NCI-H510A (cell line): ENCODE results near the gene CNIH3.
"Not testable (repeated sequence)": the region's sequence is repeated elsewhere in the genome, so short reads cannot be mapped to it uniquely, and the experiment has no call there.

Experiments used
- DNase-seq: peaks from one replicate; lab custom pipeline; 2025; lab: John Stamatoyannopoulos, UW

Gene CNIH3

DNA sequence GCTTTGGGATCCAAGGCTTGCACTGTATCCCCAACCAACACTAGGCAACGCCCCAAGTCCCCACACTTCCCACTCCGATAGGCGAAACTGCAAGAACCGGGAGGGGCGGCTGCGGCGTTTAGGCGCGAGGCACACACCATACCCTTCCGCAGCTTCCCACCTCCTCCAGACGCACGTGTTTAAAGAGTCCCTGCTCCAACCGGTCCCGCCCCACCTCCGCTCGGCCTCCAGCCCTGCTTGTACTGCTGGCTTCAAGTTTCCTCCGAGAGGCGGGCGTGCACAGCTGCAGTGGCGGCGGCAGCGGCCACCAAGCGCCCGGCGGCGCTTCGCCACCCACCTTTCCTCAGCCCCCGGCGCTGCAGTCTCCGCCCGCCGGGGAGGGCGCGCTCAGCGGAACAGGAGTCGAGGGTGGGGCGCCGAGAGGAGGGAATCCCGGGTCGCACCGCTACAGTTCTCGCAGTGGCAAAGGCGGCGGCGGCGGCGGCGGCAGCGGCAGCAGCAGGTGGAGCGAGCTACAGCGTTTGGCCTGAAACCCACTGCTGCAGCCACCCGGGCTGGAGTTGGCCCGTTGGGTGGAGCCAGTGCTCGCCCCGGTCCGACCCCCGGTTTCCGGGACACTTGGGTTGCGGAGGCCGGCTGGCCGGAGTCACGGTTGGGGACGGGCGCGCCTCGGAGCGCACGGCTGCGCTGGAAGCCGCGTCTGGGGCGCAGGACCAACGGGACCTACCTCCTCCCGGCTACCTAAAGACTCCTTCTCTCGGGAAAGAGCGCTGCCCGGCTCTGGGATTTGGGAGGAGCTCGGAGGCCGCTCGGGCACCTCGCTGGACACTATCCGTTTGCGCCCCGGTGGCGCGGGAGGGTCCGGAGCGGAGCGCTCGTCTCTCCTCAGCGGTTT is at the start of gene CNIH3:
CNIH3 (plus strand) TSS at position 457 of the 895 bp plus-strand sequence. CDS start 858 bp downstream, outside the sequence.
- DNase-seq = peak; percentile 87

DNA sequence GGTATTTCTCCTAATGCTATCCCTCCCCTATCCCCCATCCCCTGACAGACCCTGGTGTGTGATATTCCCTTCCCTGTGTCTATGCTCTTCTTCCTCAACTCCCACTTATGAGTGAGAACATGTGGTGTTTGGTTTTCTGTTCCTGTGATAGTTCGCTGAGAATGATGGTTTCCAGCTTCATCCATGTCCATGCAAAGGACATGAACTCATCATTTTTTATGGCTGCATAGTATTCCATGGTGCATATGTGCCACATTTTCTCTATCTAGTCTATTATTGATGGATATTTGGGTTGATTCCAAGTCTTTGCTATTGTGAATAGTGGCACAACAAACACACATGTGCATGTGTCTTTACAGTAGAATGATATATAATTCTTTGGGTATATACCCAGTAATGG is 49.6 kb upstream of the CNIH3 start:
- not testable (repeated sequence) for DNase-seq

DNA sequence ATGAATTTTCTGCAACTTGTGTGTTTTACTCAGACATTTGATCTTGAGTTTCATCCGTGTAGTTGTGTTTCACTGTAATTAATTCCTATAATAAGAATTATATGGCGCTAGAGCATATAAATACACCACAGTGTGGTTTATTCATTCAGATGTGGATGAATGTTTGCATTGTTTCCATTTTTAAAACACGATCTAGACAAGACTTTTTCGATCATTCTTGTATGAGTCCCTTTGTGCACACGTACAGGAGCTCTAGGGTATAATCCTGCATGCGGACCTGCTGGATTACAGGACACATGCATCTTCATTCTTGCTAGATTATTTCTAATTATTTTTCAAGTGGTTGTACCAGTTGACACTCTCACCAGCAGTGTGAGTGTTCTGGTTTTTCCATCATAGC is 46.8 kb upstream of the CNIH3 start:
- no peak for DNase-seq

DNA sequence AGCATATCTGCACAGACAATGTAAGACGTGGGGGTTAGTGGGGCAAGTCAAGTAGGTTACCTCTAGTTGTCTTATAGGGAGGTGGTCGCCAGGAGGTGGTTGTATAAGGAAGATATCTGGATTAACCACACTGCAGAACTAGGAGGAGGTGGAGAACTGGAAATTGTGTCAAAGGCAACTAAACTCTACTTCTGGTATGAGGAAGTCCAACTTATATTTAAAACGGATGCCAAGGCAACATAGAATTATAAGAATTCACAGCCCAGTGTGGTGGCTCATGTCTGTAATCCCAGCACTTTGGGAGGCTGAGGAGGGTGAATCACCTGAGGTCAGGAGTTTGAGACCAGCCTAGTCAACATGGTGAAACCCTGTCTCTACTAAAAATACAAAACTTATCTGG is 44.1 kb upstream of the CNIH3 start:
- DNase-seq = not testable (repeated sequence)

DNA sequence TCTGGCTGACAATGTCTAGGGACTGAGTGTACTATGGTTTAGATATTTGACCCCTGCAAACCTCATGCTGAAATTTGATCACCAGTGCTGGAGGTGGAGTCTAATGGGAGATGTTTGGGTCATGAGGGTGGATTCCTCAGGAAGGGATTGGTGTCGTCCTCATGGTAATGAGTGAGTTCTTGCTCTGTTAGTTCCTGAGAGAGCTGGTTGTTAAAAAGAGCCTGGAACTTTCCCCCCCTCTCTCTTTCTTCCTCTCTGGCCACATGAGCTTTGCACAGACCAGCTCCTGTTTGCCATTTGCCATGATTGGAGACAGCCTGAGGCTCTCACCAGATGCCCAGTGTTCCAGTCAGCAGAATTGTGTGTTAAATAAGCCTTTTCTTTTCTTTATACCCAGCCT is 36.6 kb upstream of the CNIH3 start:
- no peak for DNase-seq

DNA sequence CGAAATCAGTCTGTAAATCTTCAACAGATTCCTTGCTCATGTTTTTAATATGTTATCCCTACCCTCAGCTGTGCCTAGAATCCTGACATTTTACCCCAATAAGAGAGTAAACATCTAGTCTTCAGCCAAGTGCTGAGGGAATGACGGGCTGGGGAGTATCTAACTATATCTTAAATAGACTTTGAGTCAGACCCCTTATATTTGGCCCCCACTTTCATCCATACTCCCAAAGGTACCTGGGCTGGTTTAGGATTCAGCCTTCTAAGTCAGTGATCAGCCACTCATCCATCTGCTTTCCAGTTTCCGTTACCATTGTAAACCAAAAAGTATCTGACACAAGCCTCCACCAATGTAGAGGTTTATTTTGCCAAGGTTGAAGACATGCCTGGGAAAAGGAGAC is 36.1 kb upstream of the CNIH3 start:
- no peak for DNase-seq

DNA sequence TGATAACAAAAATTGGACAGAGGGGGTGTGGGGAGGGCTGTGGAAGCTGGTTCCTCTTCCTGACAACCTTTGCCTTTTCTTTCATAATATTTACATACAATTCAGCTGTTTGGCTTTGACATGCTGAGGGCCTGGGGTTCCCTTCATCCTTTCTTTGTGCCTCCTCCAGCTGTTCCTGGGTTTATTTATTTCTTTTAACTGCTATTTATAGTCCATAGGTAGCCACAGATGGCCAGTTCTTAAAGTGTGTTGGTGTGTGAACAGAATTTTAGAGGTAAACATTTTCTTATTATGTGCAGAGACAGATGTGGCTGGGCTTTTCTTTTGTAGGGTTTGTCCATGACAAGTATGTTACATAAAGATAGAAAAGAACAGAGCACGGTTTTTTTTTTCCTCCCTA is 34.1 kb upstream of the CNIH3 start:
- no peak for DNase-seq

DNA sequence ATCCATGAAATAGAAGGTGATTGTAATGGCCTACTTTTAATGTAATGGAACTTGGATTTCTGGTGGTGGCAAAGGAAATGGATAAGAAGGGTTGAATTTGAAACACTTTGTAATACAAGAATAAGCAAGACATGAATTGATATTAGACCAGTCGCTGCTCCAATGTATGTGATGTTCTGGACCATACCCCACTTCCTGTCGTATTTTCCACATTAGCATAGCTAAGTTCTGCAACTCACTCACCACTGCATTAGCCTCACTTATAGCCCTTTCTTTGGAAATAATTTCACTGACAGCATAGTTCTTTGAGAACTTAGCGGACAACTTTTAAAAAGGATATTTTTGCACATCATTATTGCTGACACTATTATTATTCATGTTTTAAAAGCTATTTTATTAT is 32.3 kb upstream of the CNIH3 start:
- no peak for DNase-seq

DNA sequence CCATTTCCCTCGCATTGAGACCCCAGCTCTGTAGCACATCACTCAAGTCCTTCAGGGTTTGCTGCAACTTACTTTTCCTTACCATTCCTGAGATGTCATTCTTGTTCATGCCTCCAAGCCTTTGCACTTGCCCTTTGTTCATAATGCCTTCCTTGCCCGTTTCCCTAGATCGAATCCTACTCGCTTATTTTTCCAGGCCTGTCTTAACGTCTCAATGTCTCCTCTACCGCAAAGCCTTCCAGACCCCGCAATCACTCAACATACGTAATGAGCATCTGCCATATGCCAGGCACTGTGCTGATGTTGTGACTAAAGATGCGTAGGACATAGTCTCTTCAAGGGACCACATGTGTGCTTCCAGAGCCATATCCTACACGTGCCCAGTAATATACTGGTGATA is 31.1 kb upstream of the CNIH3 start:
- no peak for DNase-seq

DNA sequence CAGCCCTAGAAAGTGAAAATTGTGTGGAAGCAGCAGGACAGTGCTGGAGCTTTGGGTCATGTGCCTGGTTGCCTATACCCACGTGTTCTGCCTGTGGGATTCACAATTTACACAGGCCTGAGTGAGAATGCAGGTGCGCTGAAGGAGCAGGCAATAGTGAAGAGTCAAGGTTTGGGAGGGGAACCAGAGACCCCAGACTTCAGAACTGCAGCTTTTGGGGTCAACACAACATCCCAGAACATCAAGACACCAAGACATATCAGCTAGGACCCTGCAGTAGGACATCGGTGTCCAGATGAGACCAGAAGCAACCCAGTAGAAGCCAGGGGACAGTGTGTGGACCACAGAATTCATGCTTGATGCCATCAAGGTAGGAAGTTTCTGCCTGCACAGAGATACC is 29.1 kb upstream of the CNIH3 start:
- DNase-seq = no peak

DNA sequence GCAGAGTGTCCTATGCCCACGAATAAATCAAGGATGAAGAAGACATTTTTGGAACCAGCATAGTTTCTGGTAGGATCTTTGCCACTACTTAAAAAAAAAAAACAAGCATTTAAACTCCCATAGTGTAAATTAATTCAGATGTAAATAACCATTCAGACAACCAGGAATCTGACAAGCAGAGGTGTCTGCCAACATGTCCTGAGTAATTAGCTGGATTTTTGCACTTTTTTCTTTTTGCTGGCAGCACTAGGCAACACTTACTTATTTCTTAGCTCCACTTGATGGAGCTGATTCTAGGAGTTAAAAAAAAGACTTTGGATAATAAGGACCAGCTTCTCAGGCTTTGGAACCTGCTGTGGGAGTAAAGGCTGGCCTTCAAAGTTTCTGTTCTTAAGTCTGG is 27.6 kb upstream of the CNIH3 start:
- no peak for DNase-seq

DNA sequence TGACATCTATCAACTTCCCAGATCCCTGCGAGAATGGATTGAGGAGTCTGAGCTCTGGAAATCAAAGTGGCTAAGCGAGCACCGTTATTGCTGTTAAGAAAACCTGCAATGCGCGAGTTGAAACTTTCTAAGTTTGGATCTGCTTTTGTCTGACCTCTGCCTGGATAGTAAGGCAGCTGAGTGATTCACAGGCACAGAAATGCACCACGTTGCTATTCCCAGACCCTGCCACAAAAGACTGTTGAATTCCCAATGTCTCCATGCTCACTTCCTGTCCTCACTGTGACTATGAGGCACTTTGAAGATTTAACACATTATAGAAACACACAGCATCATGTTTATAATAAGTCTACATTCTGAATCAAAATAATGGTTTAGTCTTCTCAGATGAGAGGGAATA is 27.1 kb upstream of the CNIH3 start:
- DNase-seq = no peak

DNA sequence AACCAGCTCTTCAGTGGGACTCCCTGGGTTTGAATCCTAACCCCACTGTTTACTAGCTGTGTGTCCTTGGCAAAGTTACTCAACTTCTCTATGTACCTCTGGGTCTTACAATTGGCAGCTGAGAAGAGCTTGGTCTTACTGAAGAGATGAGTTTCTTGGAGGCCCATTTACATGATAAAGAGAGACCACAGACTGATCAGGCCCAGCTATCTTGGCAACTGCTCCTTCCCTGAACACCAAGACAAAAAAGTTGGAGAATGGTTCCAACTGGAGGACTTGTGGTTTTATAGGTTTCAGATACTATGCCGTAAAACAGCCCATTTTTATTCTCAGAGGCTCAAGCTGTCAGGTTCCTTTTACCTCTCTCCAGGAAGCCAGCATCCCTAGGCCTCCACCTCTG is 24.8 kb upstream of the CNIH3 start:
- no peak for DNase-seq

DNA sequence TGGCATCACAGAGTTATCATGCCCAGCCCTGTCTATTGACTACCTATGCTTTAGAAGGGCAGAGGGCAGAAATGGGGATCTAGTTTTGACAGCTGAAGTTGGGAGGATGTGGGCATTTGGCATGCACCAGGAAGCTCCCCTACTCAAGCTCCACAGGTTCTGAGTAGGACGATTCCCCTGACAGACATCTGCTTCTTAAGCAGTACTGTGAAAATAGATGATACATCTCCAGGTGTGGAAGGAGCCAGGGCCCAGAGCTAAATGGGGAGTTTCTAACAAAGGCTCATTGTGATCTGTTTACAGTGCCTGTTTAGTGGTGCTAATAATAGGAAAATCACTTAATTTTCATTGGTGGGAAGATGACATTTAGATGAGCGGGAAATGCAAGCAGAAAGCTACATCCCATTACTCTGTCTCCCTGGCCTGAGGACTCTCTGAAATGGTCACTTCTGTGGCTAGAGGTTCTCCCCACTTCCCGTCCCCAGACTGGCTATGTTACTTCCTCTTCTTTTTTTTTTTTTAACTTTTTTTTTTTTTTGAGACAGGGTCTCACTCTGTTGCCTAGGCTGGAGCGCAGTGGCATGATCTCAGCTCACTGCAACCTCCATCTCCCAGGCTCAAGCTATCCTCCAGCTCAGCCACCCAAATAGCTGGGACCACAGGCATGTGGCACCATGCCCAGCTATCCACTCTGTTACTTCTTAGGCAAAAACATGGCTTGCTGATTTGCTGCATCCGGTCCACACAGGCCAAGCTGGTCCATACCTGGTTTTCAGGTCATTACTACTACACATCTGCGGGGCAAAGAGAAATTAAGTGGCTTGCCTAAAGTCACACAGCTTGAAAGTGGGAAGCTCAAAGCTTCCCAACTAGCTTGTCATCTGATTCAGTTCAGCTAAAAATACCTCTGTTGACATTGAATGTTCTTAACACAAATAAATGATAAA is 23.2 kb upstream of the CNIH3 start:
- no peak for DNase-seq

DNA sequence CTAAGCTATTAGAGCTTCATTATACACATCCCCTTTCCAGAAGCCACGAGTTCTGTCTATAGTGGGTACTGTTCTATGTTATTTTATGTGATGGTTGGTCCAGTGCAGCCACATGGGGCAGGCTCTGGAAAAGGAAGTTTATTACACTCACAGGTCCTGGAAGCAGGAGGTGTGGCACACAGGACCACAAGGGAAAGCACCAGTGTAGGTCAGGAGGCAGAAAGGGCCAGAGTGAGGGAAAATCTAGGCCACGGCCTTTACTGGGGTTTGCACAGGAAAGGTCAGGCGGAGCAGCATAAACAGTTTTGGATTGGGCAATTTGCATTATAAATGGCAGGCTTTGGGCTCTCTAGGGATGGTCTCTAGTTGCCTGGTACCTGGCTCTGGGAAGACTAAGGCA is 21.8 kb upstream of the CNIH3 start:
- no peak for DNase-seq

DNA sequence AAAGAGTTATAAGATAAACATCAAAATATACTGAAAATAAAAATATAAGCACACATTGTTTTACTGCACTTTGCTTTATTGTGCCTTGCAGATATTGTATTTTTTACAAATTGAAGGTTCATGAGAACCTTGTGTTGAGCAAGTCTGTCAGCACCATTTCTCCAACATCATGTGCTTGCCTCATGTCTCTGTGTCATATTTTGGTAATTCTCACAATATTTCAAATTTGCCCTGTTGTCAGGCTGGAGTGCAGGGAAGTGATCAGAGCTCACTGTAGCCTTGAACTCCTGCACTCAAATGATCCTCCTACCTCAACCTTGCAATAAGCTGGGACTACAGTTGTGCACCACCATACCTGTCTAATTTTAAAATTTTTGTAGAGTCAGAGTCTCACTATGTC is 21.3 kb upstream of the CNIH3 start:
- DNase-seq = no peak

DNA sequence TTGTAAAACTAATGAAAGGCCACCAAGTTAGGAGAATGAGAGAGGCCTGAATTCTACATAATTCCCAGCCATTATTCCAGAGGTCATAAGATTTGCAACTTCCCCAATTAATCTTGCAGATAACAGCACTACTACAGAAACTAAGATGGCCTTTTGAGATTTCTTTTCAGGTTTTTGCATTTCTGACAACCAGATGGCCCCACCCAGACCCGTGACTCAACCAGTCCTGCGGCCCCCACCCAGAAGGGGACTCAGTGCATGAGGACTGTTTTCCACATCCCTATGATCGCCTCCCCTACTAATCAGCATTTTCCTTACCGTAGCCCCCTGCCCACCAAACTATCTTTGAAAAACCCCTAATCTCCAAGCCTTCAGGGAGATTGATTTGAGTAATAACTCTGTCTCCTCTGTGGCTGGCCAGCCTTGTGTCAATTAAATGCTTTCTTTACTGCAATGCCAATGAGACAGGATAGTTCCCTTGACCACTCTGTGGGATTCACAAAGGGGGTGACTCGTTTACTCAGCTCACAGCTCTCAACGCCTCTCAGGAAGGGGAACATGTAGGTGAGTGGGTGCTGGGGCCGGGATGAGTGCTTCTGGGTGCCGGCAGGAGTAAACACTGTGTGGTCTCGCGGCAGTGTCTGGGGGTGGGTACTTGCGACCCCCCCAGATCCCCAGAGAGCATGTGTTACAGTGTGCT is 10.5 kb upstream of the CNIH3 start:
- DNase-seq = no peak

DNA sequence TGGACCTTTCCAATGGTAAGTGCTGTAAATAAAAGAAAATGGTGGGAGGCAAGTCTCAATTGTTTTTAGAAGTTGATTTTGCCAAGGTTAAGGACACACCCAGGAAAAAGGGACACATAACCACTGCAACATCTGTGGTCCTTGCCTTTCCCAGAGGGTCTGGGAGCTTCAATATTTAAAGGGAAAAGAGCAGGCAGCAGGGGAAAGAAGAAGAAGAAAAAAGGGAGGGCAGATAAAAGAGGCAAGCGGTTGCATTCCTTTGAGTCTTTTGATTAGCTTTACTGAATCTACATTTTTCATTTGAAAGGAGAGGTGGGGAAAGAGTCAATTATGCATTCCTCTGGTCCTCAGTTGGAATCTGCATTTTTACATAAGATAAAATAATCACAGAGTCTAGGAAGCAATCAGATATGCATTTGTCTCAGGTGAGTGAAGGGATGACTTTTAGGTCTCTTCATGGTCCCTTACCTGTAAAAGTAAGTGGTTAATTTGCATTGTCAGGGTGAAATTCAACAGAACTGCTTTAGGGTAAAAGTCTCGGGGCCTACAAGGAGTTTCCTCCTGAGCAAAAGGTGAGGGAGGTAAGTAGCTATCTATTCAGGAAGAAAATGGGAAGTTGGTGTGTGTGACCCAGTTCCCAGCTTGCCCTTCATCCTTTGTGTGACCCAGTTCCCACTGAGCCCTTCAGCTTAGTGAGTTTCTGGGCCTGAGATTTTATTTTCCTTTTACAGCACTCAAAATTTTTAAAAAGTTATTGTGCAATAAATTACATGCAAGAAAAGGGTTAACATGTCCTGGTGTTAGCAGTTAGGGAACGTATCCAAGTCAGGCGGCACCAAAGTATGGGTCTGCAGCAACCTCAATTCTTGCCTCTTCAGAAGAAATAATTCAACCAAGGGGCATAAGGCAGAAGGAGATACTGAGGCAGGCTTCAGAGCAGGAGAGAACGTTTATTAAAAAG is 8.6 kb upstream of the CNIH3 start:
- no peak for DNase-seq

DNA sequence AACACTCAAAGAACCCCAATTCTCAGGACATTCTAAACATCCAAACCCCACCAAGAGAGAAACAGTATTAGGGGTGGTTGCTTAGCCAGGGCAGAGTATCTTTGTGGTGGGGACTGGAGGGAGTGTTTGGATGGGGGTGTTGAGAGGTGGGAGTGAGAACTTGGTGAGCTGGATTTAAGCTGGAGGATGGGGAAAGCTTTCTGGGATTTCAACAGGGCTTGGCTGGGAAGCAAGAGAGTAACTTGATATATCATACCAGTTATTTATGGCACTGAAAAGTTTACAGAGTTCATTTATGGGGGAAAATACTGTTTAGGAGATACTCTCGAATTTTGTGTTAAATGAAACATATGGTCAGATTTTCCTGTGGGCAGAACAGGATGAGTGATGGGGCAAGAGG is 6.8 kb upstream of the CNIH3 start:
- DNase-seq = no peak

DNA sequence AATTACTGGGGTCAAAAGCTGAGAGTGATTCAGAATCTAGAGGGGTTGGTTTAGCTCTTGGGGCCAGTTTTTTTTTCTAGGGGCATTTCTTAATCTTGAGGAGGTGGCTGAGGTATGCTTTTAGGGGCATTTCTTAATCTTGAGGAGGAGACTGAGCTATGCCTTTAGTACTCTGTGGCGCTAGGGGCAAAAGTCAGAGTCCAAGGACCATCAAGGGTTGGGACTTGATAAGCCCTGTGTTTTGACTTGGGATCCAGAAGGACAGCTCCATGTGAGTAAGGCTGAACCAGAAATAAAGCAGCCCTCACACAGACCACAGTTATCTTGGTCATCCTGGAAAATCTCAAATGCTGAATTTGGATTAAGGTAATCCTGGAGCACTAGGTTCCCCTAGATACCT is 3.9 kb upstream of the CNIH3 start:
- DNase-seq = no peak

DNA sequence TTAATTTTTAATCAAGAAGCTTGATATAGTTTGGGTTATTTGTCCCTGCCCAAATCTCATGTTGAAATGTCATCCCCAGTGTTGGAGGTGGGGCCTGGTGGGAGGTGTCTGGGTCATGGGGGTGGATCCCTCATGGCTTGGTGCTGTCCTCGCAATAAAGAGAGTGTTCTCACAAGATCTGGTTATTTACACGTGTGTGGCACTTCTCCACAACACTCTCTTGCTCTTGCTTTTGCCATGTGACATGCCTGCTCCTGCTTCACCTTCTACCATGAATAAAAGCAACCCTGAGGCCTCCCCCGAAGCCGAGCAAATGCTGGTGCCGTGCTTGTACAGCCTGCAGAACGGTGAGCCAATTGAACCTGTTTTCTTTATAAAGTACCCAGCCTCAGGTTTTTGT is 2.6 kb upstream of the CNIH3 start:
- no peak for DNase-seq
